ENCODE measurements around the gene MICAL3.
"Not testable (repeated sequence)": the region's sequence is repeated elsewhere in the genome, so short reads cannot be mapped to it uniquely, and the experiment has no call there.

Gene MICAL3

DNA sequence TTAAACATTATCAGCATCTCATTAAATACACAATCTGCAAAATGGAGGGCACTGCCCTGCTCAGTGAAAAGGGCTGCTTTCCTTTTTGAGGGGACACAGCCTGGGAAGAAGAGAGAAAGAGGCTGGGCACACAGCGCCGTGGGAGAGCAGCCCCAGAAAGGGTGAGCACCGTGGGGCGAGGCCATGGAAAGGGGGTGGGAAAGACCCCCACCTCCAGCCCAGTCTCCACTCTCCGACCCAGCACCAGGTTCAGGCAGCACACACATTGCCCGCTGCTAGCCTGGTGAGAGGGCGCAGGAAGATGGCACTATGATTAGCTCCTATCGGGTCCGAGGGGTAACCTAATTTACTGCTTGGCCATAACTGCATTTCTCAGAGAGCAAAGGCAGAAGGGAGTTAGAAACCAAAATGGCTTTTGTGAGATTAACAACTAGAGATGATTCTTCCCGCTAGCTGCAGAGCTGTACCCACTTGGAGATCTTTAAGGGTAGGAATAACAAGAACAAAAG, 146.1 kb downstream of the MICAL3 start:
- DNase-seq, result no peak

DNA sequence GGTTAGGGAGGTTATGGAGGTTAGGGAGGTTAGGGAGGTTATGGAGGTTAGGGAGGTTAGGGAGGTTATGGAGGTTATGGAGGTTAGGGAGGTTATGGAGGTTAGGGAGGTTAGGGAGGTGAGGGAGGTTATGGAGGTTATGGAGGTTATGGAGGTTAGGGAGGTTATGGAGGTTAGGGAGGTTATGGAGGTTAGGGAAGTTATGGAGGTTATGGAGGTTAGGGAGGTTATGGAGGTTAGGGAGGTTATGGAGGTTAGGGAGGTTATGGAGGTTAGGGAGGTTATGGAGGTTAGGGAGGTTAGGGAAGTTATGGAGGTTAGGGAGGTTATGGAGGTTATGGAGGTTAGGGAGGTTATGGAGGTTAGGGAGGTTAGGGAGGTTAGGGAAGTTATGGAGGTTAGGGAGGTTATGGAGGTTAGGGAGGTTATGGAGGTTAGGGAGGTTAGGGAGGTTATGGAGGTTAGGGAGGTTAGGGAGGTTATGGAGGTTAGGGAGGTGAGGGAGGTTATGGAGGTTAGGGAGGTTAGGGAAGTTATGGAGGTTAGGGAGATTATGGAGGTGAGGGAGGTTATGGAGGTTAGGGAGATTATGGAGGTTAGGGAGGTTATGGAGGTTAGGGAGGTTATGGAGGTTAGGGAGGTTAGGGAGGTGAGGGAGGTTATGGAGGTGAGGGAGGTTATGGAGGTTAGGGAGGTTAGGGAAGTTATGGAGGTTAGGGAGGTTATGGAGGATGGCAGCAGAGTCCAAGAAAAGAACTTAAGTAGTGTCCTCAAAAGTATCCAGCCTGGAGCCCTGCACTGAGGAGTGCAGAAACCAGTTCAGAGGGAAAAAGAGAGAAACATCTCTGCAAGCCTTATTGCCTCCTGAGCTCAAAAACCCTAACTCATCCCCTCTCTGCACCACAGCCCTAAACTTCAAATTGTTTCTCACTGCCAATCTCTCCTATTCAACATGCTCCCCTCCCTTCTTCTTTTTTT, 147.2 kb downstream of the MICAL3 start:
- not testable (repeated sequence) for DNase-seq

DNA sequence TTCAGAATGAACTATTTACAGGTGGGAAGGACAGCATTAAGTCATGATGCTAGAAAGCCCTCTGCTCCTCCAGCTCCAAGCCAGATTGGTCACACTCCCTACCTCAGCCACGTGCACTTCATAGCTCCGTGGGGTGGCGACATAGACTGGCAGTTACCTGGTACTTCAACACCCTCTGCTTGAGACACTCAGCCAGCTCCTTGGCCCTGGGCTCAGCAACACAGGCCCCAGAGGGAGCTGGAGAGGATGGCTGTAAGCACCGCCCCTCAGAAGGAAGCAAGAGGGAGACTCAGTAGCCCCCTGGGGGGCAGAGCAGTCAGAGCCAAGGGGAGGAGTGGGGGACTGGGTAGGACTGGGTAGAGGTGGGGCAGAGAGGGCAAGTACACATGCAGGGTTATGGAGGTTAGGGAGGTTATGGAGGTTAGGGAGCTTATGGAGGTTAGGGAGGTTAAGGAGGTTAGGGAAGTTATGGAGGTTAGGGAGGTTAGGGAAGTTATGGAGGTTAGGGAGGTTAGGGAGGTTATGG, 148.0 kb downstream of the MICAL3 start:
- no peak for DNase-seq

DNA sequence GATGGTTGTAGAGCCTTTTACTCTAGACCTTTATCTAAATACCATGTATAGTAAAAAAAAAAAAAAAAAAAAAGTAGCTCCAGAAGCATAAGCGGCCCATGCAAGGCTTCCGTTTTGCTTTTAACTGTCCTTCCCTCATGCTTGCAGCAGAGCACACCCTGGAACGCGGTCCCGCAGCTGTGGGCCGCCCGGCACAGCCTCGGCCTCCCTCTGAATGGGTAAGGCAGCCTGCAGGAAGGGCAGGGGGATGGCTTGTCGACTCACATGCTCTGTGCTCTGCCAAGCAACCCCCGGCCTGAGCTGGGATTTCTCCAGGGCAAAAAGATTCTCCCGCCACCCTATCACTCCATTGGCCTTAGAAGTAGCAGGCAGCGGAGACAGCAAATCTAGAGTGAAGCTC, 148.7 kb downstream of the MICAL3 start:
- DNase-seq, result no peak

DNA sequence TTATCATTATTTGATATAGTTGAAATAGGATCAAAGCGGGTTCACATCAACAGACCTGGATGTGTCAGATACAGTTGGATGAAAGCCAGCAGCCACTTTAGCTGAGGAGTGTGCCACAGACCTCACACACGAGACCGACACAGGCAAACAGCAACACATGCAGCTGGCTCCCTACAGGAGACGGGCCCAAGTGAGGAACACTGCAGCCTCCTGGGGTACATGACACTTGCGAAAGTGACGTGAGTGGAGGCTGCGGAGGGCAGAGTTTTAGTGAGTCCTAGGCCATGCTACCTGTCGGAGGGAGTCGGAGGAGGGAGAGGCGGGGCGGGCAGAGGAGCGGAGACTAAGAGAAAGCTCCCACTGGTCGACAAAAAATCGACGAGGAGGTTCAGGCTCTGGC, 149.2 kb downstream of the MICAL3 start:
- no peak for DNase-seq

DNA sequence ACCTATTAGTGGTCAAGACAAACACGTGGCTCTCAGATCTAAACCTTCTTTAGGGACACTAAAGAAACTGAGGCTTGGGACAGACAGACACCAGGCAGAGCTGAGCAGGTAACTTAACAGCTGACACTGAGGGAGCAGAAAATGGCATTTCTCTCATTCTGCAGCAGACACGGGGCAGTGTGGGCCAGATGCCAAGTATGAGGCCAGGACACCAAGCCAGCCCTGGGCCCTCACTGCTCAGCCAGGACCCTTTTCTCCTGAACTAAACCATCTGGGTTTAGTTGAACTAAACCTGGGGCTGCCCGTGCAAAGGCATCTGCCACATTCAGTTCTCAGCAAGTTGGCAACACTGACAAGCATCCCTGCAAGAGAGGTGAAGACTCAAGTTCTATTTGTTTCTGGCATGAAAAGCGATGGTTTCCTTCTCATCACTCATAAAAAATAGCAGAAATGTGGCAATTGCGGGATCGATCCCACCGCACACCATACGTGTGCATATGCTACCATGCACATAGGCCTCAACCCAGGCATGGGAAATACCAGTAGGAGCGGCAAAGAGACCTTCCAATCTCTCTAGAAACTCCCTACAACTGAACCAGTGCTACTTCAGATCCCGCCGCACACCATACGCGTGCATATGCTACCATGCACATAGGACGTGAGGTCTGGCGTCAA, 150.0 kb downstream of the MICAL3 start:
- DNase-seq, result no peak

DNA sequence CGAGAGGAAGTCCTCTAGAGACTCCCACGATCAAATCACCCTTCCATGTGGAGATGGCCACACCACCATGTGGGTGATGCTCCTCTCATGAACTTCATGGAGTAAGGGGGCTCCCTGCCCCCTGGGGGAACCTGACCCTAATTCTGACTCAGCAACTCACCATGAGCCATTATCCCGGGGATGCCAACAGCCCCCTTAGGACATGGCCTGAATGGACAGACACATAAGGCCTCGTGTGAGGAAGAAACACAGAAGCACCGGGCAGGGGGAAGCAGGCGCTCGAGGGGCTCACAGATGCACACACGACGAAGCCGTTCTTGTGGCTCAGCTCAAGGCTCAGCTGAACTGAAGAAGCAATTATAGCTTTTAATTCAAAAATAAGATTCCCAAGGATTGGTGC, 150.6 kb downstream of the MICAL3 start:
- no peak for DNase-seq

DNA sequence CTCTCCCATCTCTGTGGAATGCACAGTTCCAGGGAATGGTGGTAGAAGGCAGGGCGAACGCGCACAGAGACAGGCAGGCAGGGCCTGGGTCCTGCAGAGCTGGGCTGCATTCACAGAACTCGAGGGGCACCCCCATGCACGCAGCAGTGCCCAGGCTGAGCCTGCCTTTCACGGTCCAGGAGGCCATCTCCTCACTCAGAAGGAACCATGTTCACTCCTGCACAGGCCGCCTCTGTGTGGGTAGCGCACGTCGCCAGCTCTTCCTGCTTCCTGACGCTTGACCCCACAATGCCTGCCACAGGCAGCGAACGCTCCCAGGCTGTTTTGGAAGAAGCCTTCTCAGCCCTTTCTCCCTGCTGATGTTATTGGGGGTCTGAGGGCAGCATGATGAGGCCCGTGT, 151.2 kb downstream of the MICAL3 start:
- DNase-seq, result no peak

DNA sequence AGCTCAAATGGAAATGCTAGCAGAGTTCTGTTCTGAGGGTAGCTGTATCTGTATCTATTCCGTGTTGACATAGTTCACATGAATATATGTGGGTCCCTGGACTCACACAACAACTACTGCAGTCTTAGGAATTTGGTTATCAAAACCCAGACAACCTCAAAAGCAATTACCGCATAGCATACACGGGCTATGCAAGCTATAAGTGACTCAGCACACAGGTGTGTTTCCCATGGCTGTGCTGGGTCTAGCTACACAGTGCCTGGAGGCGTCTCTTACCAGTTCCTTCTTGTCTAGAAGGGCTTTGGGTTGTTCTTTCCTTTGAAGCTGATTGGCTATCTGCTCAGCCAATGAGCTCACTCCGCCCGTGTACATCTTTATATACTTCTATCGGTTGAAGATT, 151.9 kb downstream of the MICAL3 start:
- DNase-seq, result no peak

DNA sequence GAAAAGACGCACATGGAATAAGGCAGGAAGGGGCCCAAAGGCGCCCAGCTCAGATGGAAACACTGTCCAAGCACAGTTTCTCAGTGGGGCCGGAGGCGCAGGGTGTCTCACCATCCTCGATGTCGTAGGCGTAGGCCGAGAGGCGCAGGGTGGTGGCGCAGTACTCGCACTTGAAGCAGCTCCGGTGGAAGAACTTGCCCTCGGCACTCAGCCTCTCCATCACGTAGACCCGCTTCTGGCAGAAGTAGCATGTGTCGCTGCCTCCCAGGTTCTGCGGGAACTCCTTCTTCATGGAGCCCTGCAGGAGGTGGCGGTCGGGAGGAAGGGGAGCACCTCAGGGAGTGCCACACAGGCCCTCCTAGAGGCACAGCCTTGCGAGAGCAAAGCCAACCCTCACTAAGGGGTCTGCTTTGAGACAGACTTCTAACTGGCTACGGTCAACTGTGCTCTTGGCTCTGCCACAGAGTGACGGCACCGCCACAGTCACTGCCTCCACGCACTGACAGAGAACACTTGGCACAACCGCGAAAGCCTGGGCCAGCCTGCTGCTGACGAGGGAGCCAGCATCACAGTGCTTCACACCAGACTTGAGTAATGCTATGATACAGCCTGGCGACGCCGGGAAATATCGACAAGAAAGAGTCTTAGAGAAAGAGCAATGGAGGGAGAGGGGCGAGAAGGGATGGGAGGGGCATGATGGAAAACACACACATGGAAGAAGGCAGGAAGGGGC, 152.5 kb downstream of the MICAL3 start:
- DNase-seq, result no peak

DNA sequence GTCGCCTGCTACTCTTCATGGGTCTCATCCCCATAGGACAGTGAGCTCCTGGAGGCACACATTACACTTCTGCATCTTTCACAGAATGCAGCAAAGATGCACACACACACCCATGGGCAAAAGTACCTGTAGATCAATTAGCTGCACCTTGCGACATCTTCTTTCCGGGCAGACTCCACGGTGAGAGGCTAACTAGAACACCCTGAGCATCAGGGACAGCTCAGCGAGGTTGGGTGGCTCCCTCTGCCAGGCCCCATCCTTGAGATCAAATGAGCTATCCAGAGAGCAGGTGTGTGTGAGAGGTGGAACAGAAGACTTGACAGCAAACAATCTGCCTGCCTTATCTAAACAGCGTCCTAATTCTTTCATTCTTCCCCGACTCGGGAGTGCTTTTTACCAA, 154.0 kb downstream of the MICAL3 start:
- DNase-seq, result no peak

DNA sequence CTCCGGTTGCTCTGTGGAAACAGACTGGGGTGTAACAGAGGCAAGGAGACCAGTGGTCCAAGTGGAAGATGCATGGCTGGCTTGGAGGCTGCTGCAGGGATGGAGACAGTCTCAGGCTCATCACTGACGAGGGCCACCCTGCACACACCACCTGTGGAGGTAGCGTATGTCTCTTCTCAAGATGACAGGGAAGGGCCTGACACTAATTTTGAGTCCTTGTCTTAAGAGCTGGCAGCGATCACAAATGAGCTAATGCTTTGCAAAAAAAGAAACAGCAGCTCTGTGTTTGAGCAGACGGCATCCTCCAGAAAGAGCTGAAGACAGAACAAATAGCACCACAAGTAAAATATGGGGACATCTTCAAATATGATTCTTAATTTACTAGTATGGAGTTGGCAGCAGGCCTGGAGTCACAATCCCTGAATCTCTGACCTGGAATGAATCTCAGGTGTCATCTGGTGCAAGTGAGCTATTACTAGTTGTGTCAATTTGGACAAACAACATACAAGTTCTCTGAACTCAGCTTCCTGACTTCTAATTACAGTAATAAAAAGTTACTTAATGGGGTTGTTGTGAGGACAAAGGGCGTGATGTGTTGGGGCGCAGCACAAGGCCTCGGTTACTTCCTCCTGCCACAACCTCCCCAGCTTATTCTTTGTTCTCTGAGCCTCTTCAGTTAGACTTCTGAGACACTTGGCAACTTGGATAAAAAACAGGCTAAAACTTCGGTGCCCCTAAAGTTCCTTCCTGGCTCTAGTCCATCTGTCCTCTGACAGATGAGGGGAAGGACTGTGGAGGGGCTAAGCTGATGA, 154.9 kb downstream of the MICAL3 start:
- no peak for DNase-seq

DNA sequence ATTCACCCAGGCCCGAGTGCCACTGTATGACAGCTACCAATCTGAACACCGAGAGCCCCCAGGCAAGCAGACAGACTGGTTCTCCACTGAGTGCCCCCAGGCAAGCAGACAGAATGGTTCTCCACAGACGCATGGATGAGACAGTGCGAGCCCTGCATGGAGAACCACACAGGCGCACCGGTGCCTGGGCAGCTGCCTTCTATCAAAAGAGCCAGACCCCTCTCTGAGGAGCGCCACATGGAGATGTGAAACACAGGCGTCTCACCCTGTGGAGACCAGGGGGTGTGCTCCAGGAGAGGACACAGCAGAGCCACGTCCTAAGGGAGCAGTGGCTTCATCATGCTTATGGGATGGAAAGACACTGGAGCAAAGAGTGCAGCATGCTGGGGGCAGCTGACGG, 155.6 kb downstream of the MICAL3 start:
- no peak for DNase-seq

DNA sequence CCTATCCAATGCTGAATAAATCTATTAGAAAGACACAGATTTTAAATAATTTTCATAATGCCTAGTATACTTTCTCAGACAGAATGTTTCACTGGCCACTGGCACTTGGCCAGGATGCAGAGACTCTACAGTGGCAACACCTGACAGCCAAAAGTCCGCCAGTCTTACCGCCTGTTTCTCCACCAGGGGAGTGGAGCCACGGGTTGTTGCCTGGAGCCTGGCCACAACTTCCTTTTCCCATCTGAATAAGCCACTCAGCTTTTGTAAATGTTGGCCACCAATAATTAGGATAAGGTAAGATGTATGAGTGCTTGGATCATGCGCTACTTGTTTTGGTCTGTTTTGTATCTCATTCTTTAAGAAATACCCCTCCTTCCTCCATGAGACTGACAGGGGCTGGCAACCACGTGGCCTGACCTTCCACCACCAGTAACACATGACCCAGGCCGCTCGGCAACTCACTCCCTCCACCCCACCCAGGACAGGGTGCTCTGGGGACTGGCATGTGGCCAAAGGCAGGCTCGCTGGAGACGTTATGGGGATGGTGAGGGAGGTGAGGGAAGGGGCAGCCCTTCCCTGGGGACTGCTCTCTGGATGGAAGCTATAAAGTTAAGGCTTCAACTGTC, 157.1 kb downstream of the MICAL3 start:
- no peak for DNase-seq

DNA sequence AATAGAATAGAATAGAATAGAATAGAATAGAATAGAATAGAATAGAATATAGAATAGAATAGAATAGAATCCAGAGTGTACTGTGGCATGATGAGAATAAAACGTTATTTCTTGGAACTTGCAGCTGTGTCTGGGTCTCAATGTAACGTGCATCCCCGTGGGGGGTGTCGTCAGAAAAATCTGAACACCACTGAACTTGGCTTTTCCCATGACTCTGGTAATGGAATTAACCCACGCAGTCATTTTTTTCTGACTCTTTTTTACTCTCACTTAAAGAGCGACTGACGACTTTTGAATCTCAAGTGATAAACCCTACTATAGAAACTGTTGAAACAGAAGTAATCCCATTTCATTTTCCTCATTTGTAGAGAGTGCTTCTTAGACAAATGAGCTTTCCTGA, 157.7 kb downstream of the MICAL3 start:
- DNase-seq, result no peak

DNA sequence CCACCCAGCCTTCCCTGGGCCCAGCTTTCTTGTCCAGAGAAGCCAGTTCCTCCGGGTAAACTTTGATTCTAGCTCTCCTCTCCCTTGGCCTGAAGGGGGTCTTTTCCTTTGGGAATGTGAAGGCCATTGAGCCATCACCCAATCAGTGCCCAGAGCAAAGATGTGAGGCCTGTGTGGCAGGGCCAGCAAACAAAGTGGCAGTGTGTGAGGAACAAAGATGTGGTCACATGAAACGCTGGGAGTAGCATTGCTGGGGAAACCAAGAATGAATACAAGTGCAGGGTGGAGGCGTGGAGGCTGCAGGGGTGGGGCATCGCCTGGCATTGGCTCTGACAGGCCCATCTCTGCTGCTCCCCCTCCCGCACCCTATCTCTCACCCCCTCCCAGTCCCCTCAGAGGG, 158.2 kb downstream of the MICAL3 start:
- DNase-seq, result no peak

DNA sequence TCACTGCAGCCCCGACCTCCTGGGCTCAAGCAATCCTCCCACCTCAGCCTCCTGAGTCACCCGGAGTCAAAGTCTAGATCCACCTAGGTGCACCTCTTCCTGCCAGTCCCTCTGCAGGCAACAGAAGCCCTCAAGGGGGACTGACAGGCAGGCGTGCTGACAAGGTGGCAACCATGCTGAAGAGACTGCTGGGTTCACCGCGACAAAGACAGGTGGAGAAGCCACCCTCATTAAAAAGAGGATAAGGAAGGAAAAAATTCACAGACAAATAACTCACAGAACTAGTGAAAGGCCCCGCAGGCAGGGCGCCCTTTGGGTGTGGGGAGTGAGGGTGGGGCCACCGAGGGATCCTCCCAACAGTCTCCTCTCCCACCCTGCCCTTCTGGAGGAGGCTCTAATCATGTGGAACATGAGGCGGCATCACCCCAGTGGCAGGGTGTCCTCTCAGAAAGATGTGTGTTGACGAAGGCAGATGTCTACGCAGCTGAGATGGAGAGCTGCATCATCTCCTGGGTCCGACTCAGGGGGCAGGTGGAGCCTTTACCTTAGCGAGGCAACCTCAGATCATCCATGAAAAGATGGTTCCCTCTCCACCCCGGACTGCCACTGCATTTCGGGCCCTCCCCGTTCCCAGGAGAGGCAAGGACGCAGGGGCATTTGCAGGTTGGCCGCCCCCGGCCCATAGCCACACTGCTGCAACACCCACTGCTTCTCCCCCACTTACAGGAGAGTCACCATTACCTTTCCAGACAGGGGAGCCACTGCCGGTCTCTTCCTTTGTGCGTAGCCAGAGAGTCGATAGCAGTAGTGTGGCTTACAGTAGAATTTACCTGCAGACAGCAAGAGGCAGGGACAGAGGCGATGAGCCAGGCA, 158.9 kb downstream of the MICAL3 start:
- no peak for DNase-seq

DNA sequence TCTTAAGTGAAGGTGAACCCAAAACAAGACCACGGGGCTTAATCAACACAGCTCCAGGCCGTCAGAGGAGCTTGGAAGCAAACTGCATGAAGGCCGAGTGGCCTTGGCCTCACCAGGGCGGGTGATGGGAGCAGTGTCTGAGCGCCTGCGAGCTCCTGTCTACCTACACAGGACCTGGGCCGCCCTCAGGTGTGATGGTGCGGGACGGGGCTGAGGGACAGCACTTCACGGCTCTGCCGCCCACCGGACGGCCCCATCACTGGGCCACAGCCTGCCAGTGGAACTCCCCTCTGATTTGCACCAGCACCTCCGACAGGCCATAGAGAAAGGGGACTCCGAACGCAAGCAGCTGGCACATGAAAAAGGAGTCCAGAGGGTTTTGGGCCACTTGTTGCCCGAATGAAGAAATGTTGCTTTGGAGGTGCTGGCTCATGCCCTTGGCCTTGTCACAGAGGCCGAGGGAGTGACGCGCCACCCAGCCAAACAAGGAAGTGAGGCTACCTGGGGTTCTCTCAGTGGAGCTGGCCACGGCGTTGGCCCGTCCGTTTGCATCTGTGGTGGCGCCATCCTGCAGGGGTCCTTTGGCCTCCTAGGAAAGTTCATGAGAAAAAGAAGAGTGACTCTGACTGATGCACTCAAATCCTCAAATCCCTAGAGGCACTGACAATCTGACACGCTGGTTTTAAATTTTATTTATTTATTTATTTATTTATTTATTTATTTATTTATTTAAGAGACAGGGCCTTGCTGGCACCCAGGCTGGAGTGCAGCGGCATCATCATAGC, 159.8 kb downstream of the MICAL3 start:
- DNase-seq, result no peak

DNA sequence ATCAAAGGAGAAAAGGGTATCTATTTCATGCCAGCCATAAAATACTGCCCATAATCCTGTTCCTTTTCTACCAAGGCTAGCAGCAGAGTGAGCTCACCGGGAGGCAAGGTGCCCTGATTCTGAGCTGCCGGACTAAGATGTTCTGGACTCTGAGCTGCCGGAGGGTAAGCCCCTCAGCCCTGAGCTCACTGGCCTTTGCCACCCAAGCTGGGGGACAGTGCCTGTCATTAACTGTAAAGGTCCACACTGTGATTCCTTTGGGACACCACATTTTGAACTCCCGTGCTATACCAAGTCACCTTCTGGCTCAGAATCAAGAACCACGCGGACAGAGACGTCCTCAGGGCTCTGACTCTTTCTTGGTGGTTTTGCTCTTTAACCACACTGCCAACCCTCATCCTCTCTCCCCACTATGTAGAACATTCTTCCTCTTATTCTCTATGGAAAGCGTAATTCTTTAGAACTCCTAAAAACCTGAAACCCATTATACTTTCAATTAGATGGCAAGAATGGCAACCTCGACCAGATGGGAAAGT, 161.6 kb downstream of the MICAL3 start:
- DNase-seq, result no peak

DNA sequence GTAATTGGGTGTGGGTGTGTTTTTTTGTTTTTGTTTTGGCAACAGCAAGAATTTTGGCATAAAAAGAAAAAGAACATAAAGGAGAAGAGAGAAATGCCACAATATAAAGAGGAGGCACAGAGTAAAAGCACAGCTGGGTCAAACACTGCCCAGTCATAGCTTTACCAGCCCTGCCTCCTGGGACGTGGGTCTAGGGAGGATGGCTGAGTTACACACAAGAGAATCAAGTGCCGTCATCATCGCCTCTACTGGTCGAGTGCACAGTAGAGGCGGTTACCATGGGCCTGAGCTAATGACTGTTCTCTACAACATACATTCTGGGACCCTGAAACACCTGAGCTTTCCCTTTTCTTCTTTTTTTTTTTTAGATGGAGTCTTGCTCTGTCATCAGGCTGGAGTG, 162.5 kb downstream of the MICAL3 start:
- no peak for DNase-seq

Measured in CD4-positive, alpha-beta T cell treated with Interleukin-6 for 4 hours (primary cell).